Limb (tissue), 2 donors: Measurements from ENCODE around the gene ATP6V0E1.

Source experiments
- DNase-seq, 2 donors: peaks; one replicate each; pipeline ENCODE4 v3.0.0-alpha.2; 2016; ENCODE audit errors: extremely low spot score in 2 of 2

ATP6V0E1 gene

GRCh38 chr5:172956228-172956627 is 27.3 kb upstream of the ATP6V0E1 start:
- DNase-seq = no peak

- DNase-seq = no peak
These were observed 26.6 kb upstream of the ATP6V0E1 start for GRCh38 chr5:172956936-172957335.

- no peak for DNase-seq
These were observed 26.1 kb upstream of the ATP6V0E1 start for GRCh38 chr5:172957458-172957857.

GRCh38 chr5:172958331-172959046 is 25.1 kb upstream of the ATP6V0E1 start:
- DNase-seq = peak in 1 of 2 donors; percentile 80

GRCh38 chr5:172959824-172960799 is 23.5 kb upstream of the ATP6V0E1 start:
- DNase-seq = no peak

- DNase-seq = no peak
These were observed 13.7 kb upstream of the ATP6V0E1 start for GRCh38 chr5:172969921-172970320.

- no peak for DNase-seq
These were observed 12.1 kb upstream of the ATP6V0E1 start for GRCh38 chr5:172971482-172971881.

- no peak for DNase-seq
These were observed 11.0 kb upstream of the ATP6V0E1 start for GRCh38 chr5:172972552-172972951.

GRCh38 chr5:172973127-172973916 is 10.2 kb upstream of the ATP6V0E1 start:
- peak in 1 of 2 donors; percentile 31 for DNase-seq

- no peak for DNase-seq
These were observed 9.6 kb upstream of the ATP6V0E1 start for GRCh38 chr5:172973931-172974330.

GRCh38 chr5:172975289-172975688 is 8.3 kb upstream of the ATP6V0E1 start:
- no peak for DNase-seq

- no peak for DNase-seq
These were observed 3.8 kb upstream of the ATP6V0E1 start for GRCh38 chr5:172979778-172980177.

GRCh38 chr5:172981931-172982330 is 1.6 kb upstream of the ATP6V0E1 start:
- DNase-seq = no peak

GRCh38 chr5:172984244-172984953 is 828 bp downstream of the ATP6V0E1 start:
- DNase-seq = peak; percentile 51 to 71

GRCh38 chr5:172985596-172985995 is 2.0 kb downstream of the ATP6V0E1 start:
- no peak for DNase-seq

- no peak for DNase-seq
These were observed 4.7 kb downstream of the ATP6V0E1 start for GRCh38 chr5:172988276-172988675.

GRCh38 chr5:172990776-172991175 is 7.2 kb downstream of the ATP6V0E1 start:
- DNase-seq = no peak

GRCh38 chr5:172994405-172994804 is 10.8 kb downstream of the ATP6V0E1 start:
- no peak for DNase-seq

GRCh38 chr5:172999372-172999973 is 15.9 kb downstream of the ATP6V0E1 start:
- DNase-seq = no peak

- DNase-seq = no peak
These were observed 16.4 kb downstream of the ATP6V0E1 start for GRCh38 chr5:172999974-173000373.
